Measurements from ENCODE around the gene TNN.
A peak's percentile ranks its signal among the peaks of the same experiment; 100 is the strongest.
"Not testable (repeated sequence)": the region's sequence is repeated elsewhere in the genome, so short reads cannot be mapped to it uniquely, and the experiment has no call there.

The TNN gene, protein sequence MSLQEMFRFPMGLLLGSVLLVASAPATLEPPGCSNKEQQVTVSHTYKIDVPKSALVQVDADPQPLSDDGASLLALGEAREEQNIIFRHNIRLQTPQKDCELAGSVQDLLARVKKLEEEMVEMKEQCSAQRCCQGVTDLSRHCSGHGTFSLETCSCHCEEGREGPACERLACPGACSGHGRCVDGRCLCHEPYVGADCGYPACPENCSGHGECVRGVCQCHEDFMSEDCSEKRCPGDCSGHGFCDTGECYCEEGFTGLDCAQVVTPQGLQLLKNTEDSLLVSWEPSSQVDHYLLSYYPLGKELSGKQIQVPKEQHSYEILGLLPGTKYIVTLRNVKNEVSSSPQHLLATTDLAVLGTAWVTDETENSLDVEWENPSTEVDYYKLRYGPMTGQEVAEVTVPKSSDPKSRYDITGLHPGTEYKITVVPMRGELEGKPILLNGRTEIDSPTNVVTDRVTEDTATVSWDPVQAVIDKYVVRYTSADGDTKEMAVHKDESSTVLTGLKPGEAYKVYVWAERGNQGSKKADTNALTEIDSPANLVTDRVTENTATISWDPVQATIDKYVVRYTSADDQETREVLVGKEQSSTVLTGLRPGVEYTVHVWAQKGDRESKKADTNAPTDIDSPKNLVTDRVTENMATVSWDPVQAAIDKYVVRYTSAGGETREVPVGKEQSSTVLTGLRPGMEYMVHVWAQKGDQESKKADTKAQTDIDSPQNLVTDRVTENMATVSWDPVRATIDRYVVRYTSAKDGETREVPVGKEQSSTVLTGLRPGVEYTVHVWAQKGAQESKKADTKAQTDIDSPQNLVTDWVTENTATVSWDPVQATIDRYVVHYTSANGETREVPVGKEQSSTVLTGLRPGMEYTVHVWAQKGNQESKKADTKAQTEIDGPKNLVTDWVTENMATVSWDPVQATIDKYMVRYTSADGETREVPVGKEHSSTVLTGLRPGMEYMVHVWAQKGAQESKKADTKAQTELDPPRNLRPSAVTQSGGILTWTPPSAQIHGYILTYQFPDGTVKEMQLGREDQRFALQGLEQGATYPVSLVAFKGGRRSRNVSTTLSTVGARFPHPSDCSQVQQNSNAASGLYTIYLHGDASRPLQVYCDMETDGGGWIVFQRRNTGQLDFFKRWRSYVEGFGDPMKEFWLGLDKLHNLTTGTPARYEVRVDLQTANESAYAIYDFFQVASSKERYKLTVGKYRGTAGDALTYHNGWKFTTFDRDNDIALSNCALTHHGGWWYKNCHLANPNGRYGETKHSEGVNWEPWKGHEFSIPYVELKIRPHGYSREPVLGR (N-terminal part only)

DNA sequence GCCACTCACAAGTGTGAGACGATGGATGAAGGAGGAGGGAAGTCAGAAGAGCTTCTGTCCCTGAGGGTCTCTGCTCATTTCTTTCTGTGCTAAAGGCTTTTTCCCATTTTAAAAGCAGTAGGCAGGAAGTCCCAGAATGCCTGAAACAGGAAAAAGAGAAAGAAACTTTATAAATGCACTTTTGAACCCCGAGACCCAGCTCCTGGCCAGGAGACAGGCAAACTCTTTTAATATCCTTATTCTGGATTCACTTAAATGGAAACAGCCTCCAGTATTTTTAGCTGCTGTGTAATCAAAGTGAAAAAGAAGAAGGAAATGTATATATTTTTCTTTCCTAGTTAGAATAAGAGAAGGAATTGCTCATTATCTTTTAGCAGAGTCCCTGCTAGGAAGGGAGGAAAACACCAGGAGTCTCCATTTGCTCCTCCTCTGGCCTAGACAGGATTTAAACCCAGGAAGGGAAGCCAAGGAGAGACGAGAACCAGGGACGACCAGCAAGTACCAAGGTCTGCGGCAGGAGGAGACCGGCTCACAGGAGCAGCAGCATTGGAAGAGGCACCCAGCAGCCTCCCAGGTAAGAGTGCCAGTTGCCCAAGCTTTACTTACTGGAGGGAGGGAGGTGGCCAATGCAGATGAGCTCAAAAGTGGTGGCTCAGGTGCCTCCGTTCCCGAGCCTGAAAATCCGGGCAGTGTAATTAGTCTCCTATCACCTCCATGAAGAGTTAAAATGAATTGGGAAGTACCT is at the start of gene TNN:
TSS of gene TNN (plus strand) at position 472 of the 745 bp plus-strand sequence. CDS start 9,586 bp downstream, outside the sequence.
- no peak within 1 kb of the TSS for H3K27ac ChIP-seq
- no peak within 1 kb of the TSS for H3K9ac ChIP-seq
- H3K27me3 ChIP-seq, result no peaks in the 10 kb centered on the region
- no peaks in the 10 kb centered on the region for H3K36me3 ChIP-seq
- no peaks in the 10 kb centered on the region for H3K9me3 ChIP-seq
- H3K4me2 ChIP-seq, result no peak within 1 kb of the TSS; the same call in 1 of the 2 replicates
- H3K4me1 ChIP-seq, result peaks cover 23% of the 10 kb centered on the region
- no peaks in the 10 kb centered on the region for H4K20me1 ChIP-seq
- no peak within 1 kb of the TSS for H3K4me3 ChIP-seq
- no peak for TF ChIP-seq Cebpa-rat (IDR thresholded peaks at IDR 0.05)

GRCh38 chr1:175019524-175019923 is 48.1 kb upstream of the TNN start:
- TF ChIP-seq Cebpa-rat (IDR thresholded peaks at IDR 0.05), result no peak
- Histone ChIP-seq H4K20me1 (peaks cover 44% of the 10 kb centered on the region; the same call in 1 of the 2 replicates), H3K9me3 (no peaks in the 10 kb centered on the region), H3K4me3 (no peak overlapping the region), H3K27ac (no peak overlapping the region), H3K27me3 (no peaks in the 10 kb centered on the region), H3K9ac (no peak overlapping the region), H3K36me3 (peaks cover 57% of the 10 kb centered on the region), H3K4me2 (no peak overlapping the region), H3K4me1 (peaks cover 20% of the 10 kb centered on the region; the same call in 1 of the 2 replicates)

GRCh38 chr1:175023043-175023921 is 44.4 kb upstream of the TNN start, which contains the start of gene MRPS14:
MRPS14 (minus strand) TSS chr1:175023425; CDS start chr1:175023408, 17 bp downstream.
- Histone ChIP-seq H3K4me3 (peak within 1 kb of the TSS; percentile 90), H3K9ac (peak within 1 kb of the TSS; percentile 93), H4K20me1 (peaks cover 23% of the 10 kb centered on the region; the same call in 1 of the 2 replicates), H3K36me3 (peaks cover 19% of the 10 kb centered on the region), H3K4me2 (peak within 1 kb of the TSS; percentile 94), H3K4me1 (peaks cover 20% of the 10 kb centered on the region; the same call in 1 of the 2 replicates), H3K27me3 (no peaks in the 10 kb centered on the region), H3K27ac (peak within 1 kb of the TSS; percentile 91), H3K9me3 (no peaks in the 10 kb centered on the region)
- no peak for TF ChIP-seq Cebpa-rat (IDR thresholded peaks at IDR 0.05)

GRCh38 chr1:175023922-175024242 is 43.8 kb upstream of the TNN start:
- Histone ChIP-seq H3K9ac (peak overlapping the region; percentile 93), H3K4me3 (peak overlapping the region; percentile 90), H4K20me1 (peaks cover 23% of the 10 kb centered on the region; the same call in 1 of the 2 replicates), H3K4me1 (peaks cover 20% of the 10 kb centered on the region; the same call in 1 of the 2 replicates), H3K4me2 (peak overlapping the region; percentile 79), H3K27ac (peak overlapping the region; percentile 91), H3K36me3 (peaks cover 15% of the 10 kb centered on the region)
- H3K9me3 ChIP-seq, H3K27me3 ChIP-seq: not testable (repeated sequence)

DNA sequence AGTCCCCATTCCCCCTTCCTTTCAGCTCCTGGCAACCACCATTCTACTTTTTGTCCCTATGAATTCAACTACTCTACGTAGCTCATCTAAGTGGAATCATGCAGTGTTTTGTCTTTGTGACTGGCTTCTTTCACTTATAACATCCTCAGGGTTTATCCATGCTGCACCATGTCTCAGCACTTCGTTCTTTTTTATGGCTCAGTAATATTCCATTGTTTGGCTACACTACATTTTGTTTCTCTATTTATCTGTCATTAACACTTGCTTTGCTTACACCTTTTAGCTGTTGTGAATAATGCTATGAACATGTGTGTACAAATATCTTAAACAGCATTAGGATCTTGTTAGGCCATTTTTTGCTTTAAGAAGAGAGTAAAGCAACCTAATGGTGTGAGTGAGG is 42.9 kb upstream of the TNN start:
- no peaks in the 10 kb centered on the region for H3K27me3 ChIP-seq
- no peak overlapping the region for H3K9ac ChIP-seq
- no peaks in the 10 kb centered on the region for H3K9me3 ChIP-seq
- no peak overlapping the region for H3K27ac ChIP-seq
- H3K4me1 ChIP-seq, result peaks cover 20% of the 10 kb centered on the region; the same call in 1 of the 2 replicates
- no peak overlapping the region for H3K4me3 ChIP-seq
- peaks cover 17% of the 10 kb centered on the region; the same call in 1 of the 2 replicates for H4K20me1 ChIP-seq
- no peak overlapping the region for H3K4me2 ChIP-seq
- TF ChIP-seq Cebpa-rat (IDR thresholded peaks at IDR 0.05), result no peak
- H3K36me3 ChIP-seq, result peaks cover 7% of the 10 kb centered on the region; the same call in 1 of the 2 replicates

DNA sequence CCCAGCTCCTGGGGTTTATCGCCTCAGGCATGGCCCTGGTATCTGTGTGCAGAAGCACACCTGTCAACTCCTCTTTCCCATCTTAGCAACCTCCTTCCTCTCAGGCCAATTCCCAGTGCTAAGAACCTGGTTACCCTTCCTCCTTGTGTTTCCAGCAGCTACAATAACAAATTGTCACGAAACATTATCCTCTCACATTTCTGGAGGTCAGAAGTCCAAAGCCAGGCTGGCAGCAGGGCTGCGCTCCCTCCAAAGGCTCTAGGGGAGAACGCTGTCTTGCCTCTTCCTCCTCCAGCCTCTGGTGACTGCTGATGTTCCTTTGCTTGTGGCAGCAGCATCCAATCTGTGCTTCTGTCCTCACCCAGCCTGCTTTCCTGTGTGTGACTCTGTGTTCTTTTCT is 33.7 kb upstream of the TNN start:
- Histone ChIP-seq H3K4me1 (no peaks in the 10 kb centered on the region), H3K36me3 (no peaks in the 10 kb centered on the region), H3K27me3 (no peaks in the 10 kb centered on the region), H3K27ac (no peak overlapping the region), H3K9ac (no peak overlapping the region), H3K4me3 (no peak overlapping the region), H3K4me2 (no peak overlapping the region), H4K20me1 (no peaks in the 10 kb centered on the region), H3K9me3 (no peaks in the 10 kb centered on the region)
- TF ChIP-seq Cebpa-rat (IDR thresholded peaks at IDR 0.05), result no peak

DNA sequence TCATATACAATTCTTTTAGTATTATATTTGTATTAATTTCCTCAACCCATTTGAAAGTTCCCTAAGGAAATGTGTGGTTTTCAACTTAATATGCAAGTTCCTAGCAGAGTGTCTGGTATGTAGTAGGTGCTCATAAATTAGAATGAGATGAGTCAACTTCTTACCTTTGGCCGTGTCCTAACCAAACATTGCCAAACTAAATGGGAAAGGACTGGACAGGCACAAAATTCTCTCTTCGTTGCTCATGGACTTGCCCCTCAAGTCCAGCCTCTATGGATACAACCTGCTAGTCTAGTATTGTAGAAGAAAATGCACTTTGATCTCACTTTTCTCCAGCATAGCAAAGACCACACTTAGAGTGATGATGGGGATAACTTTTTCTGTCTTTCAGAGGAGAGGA is 32.9 kb upstream of the TNN start:
- H3K27ac ChIP-seq, result no peak overlapping the region
- no peaks in the 10 kb centered on the region for H3K4me1 ChIP-seq
- H3K9me3 ChIP-seq, result no peaks in the 10 kb centered on the region
- no peak overlapping the region for H3K9ac ChIP-seq
- no peak overlapping the region for H3K4me3 ChIP-seq
- no peaks in the 10 kb centered on the region for H3K27me3 ChIP-seq
- no peak overlapping the region for H3K4me2 ChIP-seq
- no peaks in the 10 kb centered on the region for H4K20me1 ChIP-seq
- no peaks in the 10 kb centered on the region for H3K36me3 ChIP-seq
- TF ChIP-seq Cebpa-rat (IDR thresholded peaks at IDR 0.05), result no peak

DNA sequence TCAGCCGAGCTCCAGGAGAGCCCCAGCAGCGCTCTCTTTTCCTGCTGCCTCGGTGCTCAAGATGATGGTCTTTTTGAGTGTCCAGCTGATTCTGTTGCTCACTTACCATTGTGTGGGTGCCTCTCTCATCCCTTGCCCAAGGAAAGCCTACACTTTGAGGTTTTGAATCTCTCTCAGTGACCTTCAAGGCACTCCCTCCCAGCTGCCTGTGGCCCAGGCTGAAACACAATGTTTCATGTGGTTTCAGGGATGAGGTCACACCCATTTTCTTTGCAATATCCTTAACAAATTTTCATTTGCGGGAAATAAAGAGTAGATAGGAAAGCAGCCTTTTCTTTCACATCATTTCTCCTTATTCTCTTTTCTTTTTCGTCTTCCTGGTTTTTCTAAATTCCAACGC is 31.8 kb upstream of the TNN start:
- Histone ChIP-seq H3K4me2 (no peak overlapping the region), H4K20me1 (no peaks in the 10 kb centered on the region)
- TF ChIP-seq Cebpa-rat (IDR thresholded peaks at IDR 0.05), result no peak

More for the DNA sequence above, 31.8 kb upstream of the TNN start:
- no peak overlapping the region for H3K4me3 ChIP-seq
- no peak overlapping the region for H3K27ac ChIP-seq
- H3K4me1 ChIP-seq, result no peaks in the 10 kb centered on the region
- H3K36me3 ChIP-seq, result no peaks in the 10 kb centered on the region
- H3K9ac ChIP-seq, result no peak overlapping the region
- no peaks in the 10 kb centered on the region for H3K27me3 ChIP-seq
- no peaks in the 10 kb centered on the region for H3K9me3 ChIP-seq

Measured in BLaER1 (cell line).